ENCODE measurements around the gene TPPP.

GRCh38 chr5:651296-652022 lies 41.7 kb downstream of the TPPP start:
- TF ChIP-seq CTCF (IDR thresholded peaks at IDR 0.05; ENCODE audit: low read depth, low read length, poor library complexity, severe bottlenecking) (no peak), EZH2phosphoT487 (IDR thresholded peaks at IDR 0.05; ENCODE audit: borderline replicate concordance, low read length) (no peak)

All from DOHH2 (cell line).